Measurements from ENCODE around the gene LSM14B. TPM values are rescaled to one million over a fixed set of nuclear protein-coding genes. Genes with fewer than 3 reads are reported as not detected.

The LSM14B gene
- total RNA-seq, 4 donors from 2014 or later = 23.6 to 38.4 (median 35.3) TPM

GRCh38 chr20:62148908-62149314 is 26.6 kb downstream of the LSM14B start:
- H3K9me3 ChIP-seq = no peaks in the 10 kb centered on the region
- 80% methylated on average over 2 of the region's 20 CpGs; no CpG with 5 or more reads in 1 of the 2 donors for WGBS, 2 donors (ENCODE audit: low coverage in 1 of 2)
- no peak overlapping the region for H3K27ac ChIP-seq
- peaks cover 0 to 56% (median 10%) of the 10 kb centered on the region in 3 donors for H3K4me1 ChIP-seq
- ATAC-seq = no peak
- peaks cover 0 to 13% of the 10 kb centered on the region in 2 donors for H3K36me3 ChIP-seq
- H3K4me3 ChIP-seq = no peak overlapping the region
- TF ChIP-seq POLR2A (IDR thresholded peaks at IDR 0.05) = no peak
- no peak for TF ChIP-seq POLR2AphosphoS5 (IDR thresholded peaks at IDR 0.05)
- no peak for TF ChIP-seq CTCF (IDR thresholded peaks at IDR 0.05)
- TF ChIP-seq EP300 (IDR thresholded peaks at IDR 0.05) = no peak
- H3K27me3 ChIP-seq = no peaks in the 10 kb centered on the region

GRCh38 chr20:62149532-62150309 is 27.4 kb downstream of the LSM14B start:
- H3K4me3 ChIP-seq = no peak overlapping the region

GRCh38 chr20:62150310-62150575 is 28.0 kb downstream of the LSM14B start:
- TF ChIP-seq POLR2AphosphoS5 (IDR thresholded peaks at IDR 0.05) (no peak), POLR2A (IDR thresholded peaks at IDR 0.05) (no peak), CTCF (IDR thresholded peaks at IDR 0.05) (no peak), EP300 (IDR thresholded peaks at IDR 0.05) (no peak)
- no peak for ATAC-seq
- Histone ChIP-seq H3K4me1 (peaks cover 0 to 48% (median 8%) of the 10 kb centered on the region in 3 donors), H3K27ac (no peak overlapping the region), H3K9me3 (no peaks in the 10 kb centered on the region), H3K4me3 (no peak overlapping the region), H3K36me3 (peaks cover 0 to 26% of the 10 kb centered on the region in 2 donors), H3K27me3 (no peaks in the 10 kb centered on the region)
- WGBS, 2 donors (ENCODE audit: low coverage in 1 of 2) = 95% methylated on average over 11 of the region's 11 CpGs; no CpG with 5 or more reads in 1 of the 2 donors

More at GRCh38 chr20:62149532-62150309, 27.4 kb downstream of the LSM14B start:
- Histone ChIP-seq H3K36me3 (peaks cover 0 to 21% of the 10 kb centered on the region in 2 donors), H3K27ac (no peak overlapping the region), H3K4me1 (peaks cover 0 to 53% (median 10%) of the 10 kb centered on the region in 3 donors), H3K27me3 (no peaks in the 10 kb centered on the region), H3K9me3 (no peaks in the 10 kb centered on the region)
- TF ChIP-seq POLR2A (IDR thresholded peaks at IDR 0.05) = no peak
- no peak for TF ChIP-seq EP300 (IDR thresholded peaks at IDR 0.05)
- TF ChIP-seq POLR2AphosphoS5 (IDR thresholded peaks at IDR 0.05) = no peak
- no peak for TF ChIP-seq CTCF (IDR thresholded peaks at IDR 0.05)
- ATAC-seq = no peak
- WGBS, 2 donors (ENCODE audit: low coverage in 1 of 2) = 64% methylated on average over 4 of the region's 24 CpGs; no CpG with 5 or more reads in 1 of the 2 donors

GRCh38 chr20:62151225-62151624 is 28.9 kb downstream of the LSM14B start:
- Histone ChIP-seq H3K27ac (no peak overlapping the region), H3K4me1 (peaks cover 0 to 41% (median 3%) of the 10 kb centered on the region in 3 donors), H3K4me3 (no peak overlapping the region), H3K36me3 (peaks cover 0 to 36% of the 10 kb centered on the region in 2 donors), H3K9me3 (no peaks in the 10 kb centered on the region), H3K27me3 (no peaks in the 10 kb centered on the region)
- WGBS, 2 donors (ENCODE audit: low coverage in 1 of 2) = 66 to 94% methylated on average over 2 to 4 of the region's 11 CpGs
- no peak for ATAC-seq
- TF ChIP-seq POLR2AphosphoS5 (IDR thresholded peaks at IDR 0.05) (no peak), CTCF (IDR thresholded peaks at IDR 0.05) (no peak), POLR2A (IDR thresholded peaks at IDR 0.05) (no peak), EP300 (IDR thresholded peaks at IDR 0.05) (no peak)

- no peak for ATAC-seq
- WGBS, 2 donors (ENCODE audit: low coverage in 1 of 2) = 60 to 77% methylated on average over 1 to 12 of the region's 23 CpGs
- Histone ChIP-seq H3K27ac (no peak overlapping the region), H3K4me1 (peaks cover 0 to 41% (median 3%) of the 10 kb centered on the region in 3 donors), H3K9me3 (no peaks in the 10 kb centered on the region), H3K36me3 (peaks cover 0 to 37% of the 10 kb centered on the region in 2 donors), H3K27me3 (no peaks in the 10 kb centered on the region), H3K4me3 (no peak overlapping the region)
- TF ChIP-seq CTCF (IDR thresholded peaks at IDR 0.05) (no peak), POLR2A (IDR thresholded peaks at IDR 0.05) (no peak), EP300 (IDR thresholded peaks at IDR 0.05) (no peak), POLR2AphosphoS5 (IDR thresholded peaks at IDR 0.05) (no peak)
These were observed 29.6 kb downstream of the LSM14B start for GRCh38 chr20:62151835-62152364.
